K562 (cell line): ENCODE data around the gene RAD54L. TPM values are rescaled to one million over a fixed set of nuclear protein-coding genes. Genes with fewer than 3 reads are reported as not detected.

ENCODE experiments used
- BRCA1 ChIP-seq, 2 experiments: fragments of 450-650 bp in 1 of 2; sonication (generic) in 1 of 2; formaldehyde crosslinking in 1 of 2; IDR thresholded peaks; 2 replicates each; pipeline versions ENCODE4 v1.5.0 to v1.6.1; 2017 to 2020; ENCODE audit warnings: mild to moderate bottlenecking in 1 of 2, missing genetic modification reagents in 1 of 2
- CREB3L1 ChIP-seq: fragments of 450-650 bp; IDR thresholded peaks from 2 replicates; pipeline ENCODE4 v1.6.1; 2014; ENCODE audit warnings: low read depth, mild to moderate bottlenecking, moderate library complexity, borderline replicate concordance
- ELF1 ChIP-seq: fragments of 200-800 bp; sonication (Bioruptor generic); IDR thresholded peaks from 2 replicates; pipeline ENCODE4 v1.6.1; 2016; ENCODE audit warnings: missing genetic modification characterization, missing compliant biosample characterization
- FOXA3 ChIP-seq, 2 experiments: fragments of 450-650 bp in 1 of 2; sonication (generic) in 1 of 2; formaldehyde crosslinking; IDR thresholded peaks in 1 of 2; conservative IDR thresholded peaks in 1 of 2; 2 replicates each; pipeline versions ENCODE4 v1.4.0 to v1.8.0; 2020 to 2022; ENCODE audit warnings: mild to moderate bottlenecking in 2 of 2, missing genetic modification reagents in 1 of 2
- FUS ChIP-seq: fragments of 200-400 bp; formaldehyde crosslinking; optimal IDR thresholded peaks from 2 replicates; pipeline ENCODE3; 2017; ENCODE audit warnings: low read depth, low read length
- IRF2 ChIP-seq: sonication (generic); formaldehyde crosslinking; IDR thresholded peaks from 2 replicates; pipeline ENCODE4 v1.8.1; 2022; ENCODE audit warnings: mild to moderate bottlenecking, missing genetic modification reagents
- MLLT1 ChIP-seq, 2 experiments: fragments of 450-650 bp; IDR thresholded peaks; 2 replicates each; pipeline ENCODE4 v1.6.1; 2016
- NELFE ChIP-seq: IDR thresholded peaks from 2 replicates; pipeline ENCODE4 v1.6.1; 2011; ENCODE audit warnings: mild to moderate bottlenecking; ENCODE audit not compliant: insufficient read depth, insufficient read length
- SREBF1 ChIP-seq: fragments of 150-350 bp; IDR thresholded peaks from 2 replicates; pipeline ENCODE4 v1.6.1; 2014; ENCODE audit warnings: antibody characterized with exemption, low read depth, low read length, borderline replicate concordance
- STAG1 ChIP-seq: sonication (generic); formaldehyde crosslinking; IDR thresholded peaks from 2 replicates; pipeline ENCODE4 v1.5.0; 2020; ENCODE audit warnings: missing genetic modification reagents, borderline replicate concordance
- ZBTB1 ChIP-seq: sonication (generic); formaldehyde crosslinking; IDR thresholded peaks from 2 replicates; pipeline ENCODE4 v1.8.1; 2023; ENCODE audit warnings: missing genetic modification reagents, low read depth, mild to moderate bottlenecking, borderline replicate concordance
- ZNF639 ChIP-seq, 2 experiments: fragments of 200-800 bp in 1 of 2; sonication (Bioruptor generic) in 1 of 2; sonication (generic) in 1 of 2; formaldehyde crosslinking in 1 of 2; IDR thresholded peaks in 1 of 2; conservative IDR thresholded peaks in 1 of 2; 2 replicates each; pipeline versions ENCODE4 v1.5.0 to v1.6.1; 2016 to 2020; ENCODE audit warnings: missing compliant biosample characterization in 1 of 2, missing genetic modification characterization in 1 of 2, missing genetic modification reagents in 1 of 2
- polyA plus RNA-seq, 8 experiments: library from polyadenylated mRNA; depleted of rRNA in 4 of 8; stranded (reverse) in 5 of 8; unstranded in 3 of 8; fragments of >200 nt; fragmentation: Nextera tagmentation in 2 of 8; fragmentation: Illumina TruSeq in 1 of 8; extraction: Ambion mirVana in 2 of 8; extraction: Trizol in 1 of 8; gene quantifications; 2 replicates each; pipeline versions ENCODE4 v1.2.1 to v1.2.3, GENCODE V29; 2011 to 2014; ENCODE audit warnings: inconsistent platforms in 1 of 8, missing spikeins in 1 of 8
- total RNA-seq, 7 experiments: library from RNA; depleted of rRNA in 6 of 7; stranded (reverse); fragments of >200 nt in 6 of 7; fragmentation: Illumina TruSeq in 2 of 7; extraction: Trizol in 2 of 7; gene quantifications; 2 replicates each; pipeline versions ENCODE4 v1.2.1 to v1.2.3, GENCODE V29; 2011 to 2021; ENCODE audit warnings: low replicate concordance in 1 of 7
- TF ChIP-seq, protein P1 (sequence below): fragments of 450-650 bp; IDR thresholded peaks from 2 replicates; pipeline ENCODE4 v1.6.1; 2017; ENCODE audit warnings: antibody characterized with exemption, mild to moderate bottlenecking
- TF ChIP-seq, protein P2 (sequence below): fragments of 250-450 bp; sonication (Bioruptor Pico); IDR thresholded peaks from 2 replicates; pipeline ENCODE4 v1.4.0; 2020; ENCODE audit warnings: borderline replicate concordance

Gene RAD54L
- total and polyA plus RNA-seq, 9 of the 15 experiments (the other 6 are each of a cell fraction or from before 2014, with no cell fraction given), result 17.9 to 92.3 (median 37.5) TPM

DNA sequence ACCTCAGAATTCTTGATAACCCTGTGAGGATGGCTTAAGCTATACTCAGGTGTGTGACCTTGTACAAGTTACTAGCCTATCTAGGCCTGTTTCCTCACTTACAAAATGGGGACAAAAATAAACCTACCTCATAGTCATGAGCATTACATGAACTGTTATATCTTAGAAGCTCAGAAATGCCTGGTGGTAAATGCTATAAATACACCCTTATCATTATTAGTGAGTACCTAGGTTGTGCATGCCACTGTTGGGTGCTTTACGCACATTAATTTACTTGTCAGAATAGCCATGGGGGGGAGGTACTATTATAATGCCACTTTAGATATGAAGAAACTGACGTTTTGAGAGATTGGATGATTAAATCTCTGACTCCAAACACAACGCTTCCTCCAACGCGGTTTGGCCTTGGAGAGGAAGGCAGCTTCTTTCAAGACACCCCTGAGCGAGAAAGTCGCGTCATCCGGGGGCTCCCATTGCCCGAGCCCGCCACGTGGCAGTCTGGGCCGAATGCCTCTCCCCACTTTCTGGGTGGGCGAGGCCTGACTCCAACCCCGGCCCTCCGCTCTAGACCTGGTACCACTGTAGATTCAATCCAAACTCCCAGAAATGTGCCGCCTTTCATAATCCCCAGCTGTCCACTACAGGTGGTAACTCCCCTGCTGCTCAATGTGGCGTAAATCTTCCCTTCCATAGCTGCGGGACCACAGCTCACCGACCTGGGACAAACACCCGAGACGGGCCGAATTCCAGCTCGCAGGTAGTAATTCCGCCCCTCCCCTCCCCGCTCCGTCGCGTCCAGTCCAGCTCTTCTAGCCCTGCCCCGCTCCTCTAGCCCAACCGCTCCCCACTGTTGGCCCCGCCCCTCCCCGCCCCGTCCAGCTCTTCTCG is 771 bp upstream of the RAD54L start (continued):
- TF ChIP-seq, protein P1, sequence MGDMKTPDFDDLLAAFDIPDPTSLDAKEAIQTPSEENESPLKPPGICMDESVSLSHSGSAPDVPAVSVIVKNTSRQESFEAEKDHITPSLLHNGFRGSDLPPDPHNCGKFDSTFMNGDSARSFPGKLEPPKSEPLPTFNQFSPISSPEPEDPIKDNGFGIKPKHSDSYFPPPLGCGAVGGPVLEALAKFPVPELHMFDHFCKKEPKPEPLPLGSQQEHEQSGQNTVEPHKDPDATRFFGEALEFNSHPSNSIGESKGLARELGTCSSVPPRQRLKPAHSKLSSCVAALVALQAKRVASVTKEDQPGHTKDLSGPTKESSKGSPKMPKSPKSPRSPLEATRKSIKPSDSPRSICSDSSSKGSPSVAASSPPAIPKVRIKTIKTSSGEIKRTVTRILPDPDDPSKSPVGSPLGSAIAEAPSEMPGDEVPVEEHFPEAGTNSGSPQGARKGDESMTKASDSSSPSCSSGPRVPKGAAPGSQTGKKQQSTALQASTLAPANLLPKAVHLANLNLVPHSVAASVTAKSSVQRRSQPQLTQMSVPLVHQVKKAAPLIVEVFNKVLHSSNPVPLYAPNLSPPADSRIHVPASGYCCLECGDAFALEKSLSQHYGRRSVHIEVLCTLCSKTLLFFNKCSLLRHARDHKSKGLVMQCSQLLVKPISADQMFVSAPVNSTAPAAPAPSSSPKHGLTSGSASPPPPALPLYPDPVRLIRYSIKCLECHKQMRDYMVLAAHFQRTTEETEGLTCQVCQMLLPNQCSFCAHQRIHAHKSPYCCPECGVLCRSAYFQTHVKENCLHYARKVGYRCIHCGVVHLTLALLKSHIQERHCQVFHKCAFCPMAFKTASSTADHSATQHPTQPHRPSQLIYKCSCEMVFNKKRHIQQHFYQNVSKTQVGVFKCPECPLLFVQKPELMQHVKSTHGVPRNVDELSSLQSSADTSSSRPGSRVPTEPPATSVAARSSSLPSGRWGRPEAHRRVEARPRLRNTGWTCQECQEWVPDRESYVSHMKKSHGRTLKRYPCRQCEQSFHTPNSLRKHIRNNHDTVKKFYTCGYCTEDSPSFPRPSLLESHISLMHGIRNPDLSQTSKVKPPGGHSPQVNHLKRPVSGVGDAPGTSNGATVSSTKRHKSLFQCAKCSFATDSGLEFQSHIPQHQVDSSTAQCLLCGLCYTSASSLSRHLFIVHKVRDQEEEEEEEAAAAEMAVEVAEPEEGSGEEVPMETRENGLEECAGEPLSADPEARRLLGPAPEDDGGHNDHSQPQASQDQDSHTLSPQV, result peak; percentile 65; the same call in 1 of the 2 replicates
- TF ChIP-seq SREBF1, result no peak
- no peak for TF ChIP-seq ZBTB1 (CRISPR knock-in tag)
- no peak for TF ChIP-seq BRCA1 (IDR thresholded peaks at IDR 0.05)
- TF ChIP-seq BRCA1 (CRISPR knock-in tag; IDR thresholded peaks at IDR 0.05), result peak; percentile 35; the same call in 1 of the 2 replicates
- no peak; a peak in 1 of 4 replicates for TF ChIP-seq ZNF639 (CRISPR knock-in tag; conservative IDR thresholded peaks at IDR 0.05 in 1 of 2, IDR thresholded peaks at IDR 0.05 in 1 of 2)
- TF ChIP-seq ELF1 (tag), result 0 out of 2 replicates have a peak, but pooled peaks have one; percentile 1
- peak; percentile 98 for TF ChIP-seq CREB3L1
- no peak for TF ChIP-seq IRF2 (CRISPR knock-in tag)
- TF ChIP-seq NELFE, result no peak
- peak in 1 of 2 experiments; percentile 42; a peak in 1 of 4 replicates for TF ChIP-seq FOXA3 (CRISPR knock-in tag; conservative IDR thresholded peaks at IDR 0.05 in 1 of 2, IDR thresholded peaks at IDR 0.05 in 1 of 2)
- TF ChIP-seq, protein P2, sequence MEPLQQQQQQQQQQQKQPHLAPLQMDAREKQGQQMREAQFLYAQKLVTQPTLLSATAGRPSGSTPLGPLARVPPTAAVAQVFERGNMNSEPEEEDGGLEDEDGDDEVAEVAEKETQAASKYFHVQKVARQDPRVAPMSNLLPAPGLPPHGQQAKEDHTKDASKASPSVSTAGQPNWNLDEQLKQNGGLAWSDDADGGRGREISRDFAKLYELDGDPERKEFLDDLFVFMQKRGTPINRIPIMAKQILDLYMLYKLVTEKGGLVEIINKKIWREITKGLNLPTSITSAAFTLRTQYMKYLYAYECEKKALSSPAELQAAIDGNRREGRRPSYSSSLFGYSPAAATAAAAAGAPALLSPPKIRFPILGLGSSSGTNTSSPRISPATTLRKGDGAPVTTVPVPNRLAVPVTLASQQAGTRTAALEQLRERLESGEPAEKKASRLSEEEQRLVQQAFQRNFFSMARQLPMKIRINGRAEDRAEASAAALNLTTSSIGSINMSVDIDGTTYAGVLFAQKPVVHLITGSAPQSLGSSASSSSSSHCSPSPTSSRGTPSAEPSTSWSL, result no peak
- no peak for TF ChIP-seq STAG1 (CRISPR knock-in tag)
- TF ChIP-seq MLLT1 (IDR thresholded peaks at IDR 0.05), result peak in 1 of 2 experiments; percentile 5; a peak in 1 of 4 replicates
- no peak for TF ChIP-seq FUS
